ENCODE results near the gene ATG10. TPM values are rescaled to one million over a fixed set of nuclear protein-coding genes. Genes with fewer than 3 reads are reported as not detected.
"Not testable (repeated sequence)": the region's sequence is repeated elsewhere in the genome, so short reads cannot be mapped to it uniquely, and the experiment has no call there.

The ATG10 gene
- total RNA-seq, 2 donors from 2014 or later = 6.8 to 8.2 TPM

GRCh38 chr5:82010696-82011095 is 38.9 kb downstream of the ATG10 start:
- Histone ChIP-seq H3K36me3 (no peaks in the 10 kb centered on the region), H3K4me1 (no peaks in the 10 kb centered on the region), H3K27me3 (no peaks in the 10 kb centered on the region), H3K9ac (ENCODE audit: low read depth in 2 of 2, low read length in 2 of 2) (no peak overlapping the region), H3K4me3 (no peak overlapping the region), H3K9me3 (no peaks in the 10 kb centered on the region), H3K27ac (no peak overlapping the region)
- DNase-seq = no peak
- intact Hi-C loops (cut with DNase I) = no loop called here
- TF ChIP-seq, protein P1, sequence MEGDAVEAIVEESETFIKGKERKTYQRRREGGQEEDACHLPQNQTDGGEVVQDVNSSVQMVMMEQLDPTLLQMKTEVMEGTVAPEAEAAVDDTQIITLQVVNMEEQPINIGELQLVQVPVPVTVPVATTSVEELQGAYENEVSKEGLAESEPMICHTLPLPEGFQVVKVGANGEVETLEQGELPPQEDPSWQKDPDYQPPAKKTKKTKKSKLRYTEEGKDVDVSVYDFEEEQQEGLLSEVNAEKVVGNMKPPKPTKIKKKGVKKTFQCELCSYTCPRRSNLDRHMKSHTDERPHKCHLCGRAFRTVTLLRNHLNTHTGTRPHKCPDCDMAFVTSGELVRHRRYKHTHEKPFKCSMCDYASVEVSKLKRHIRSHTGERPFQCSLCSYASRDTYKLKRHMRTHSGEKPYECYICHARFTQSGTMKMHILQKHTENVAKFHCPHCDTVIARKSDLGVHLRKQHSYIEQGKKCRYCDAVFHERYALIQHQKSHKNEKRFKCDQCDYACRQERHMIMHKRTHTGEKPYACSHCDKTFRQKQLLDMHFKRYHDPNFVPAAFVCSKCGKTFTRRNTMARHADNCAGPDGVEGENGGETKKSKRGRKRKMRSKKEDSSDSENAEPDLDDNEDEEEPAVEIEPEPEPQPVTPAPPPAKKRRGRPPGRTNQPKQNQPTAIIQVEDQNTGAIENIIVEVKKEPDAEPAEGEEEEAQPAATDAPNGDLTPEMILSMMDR (IDR thresholded peaks at IDR 0.05) = no peak

GRCh38 chr5:82011761-82012160 is 39.9 kb downstream of the ATG10 start:
- Histone ChIP-seq H3K27me3 (no peaks in the 10 kb centered on the region), H3K27ac (no peak overlapping the region), H3K4me3 (no peak overlapping the region), H3K4me1 (no peaks in the 10 kb centered on the region), H3K36me3 (no peaks in the 10 kb centered on the region), H3K9ac (ENCODE audit: low read depth in 2 of 2, low read length in 2 of 2) (no peak overlapping the region), H3K9me3 (no peaks in the 10 kb centered on the region)
- intact Hi-C loops (cut with DNase I) = no loop called here
- TF ChIP-seq, protein P1 (IDR thresholded peaks at IDR 0.05) = no peak
- DNase-seq = no peak

DNA sequence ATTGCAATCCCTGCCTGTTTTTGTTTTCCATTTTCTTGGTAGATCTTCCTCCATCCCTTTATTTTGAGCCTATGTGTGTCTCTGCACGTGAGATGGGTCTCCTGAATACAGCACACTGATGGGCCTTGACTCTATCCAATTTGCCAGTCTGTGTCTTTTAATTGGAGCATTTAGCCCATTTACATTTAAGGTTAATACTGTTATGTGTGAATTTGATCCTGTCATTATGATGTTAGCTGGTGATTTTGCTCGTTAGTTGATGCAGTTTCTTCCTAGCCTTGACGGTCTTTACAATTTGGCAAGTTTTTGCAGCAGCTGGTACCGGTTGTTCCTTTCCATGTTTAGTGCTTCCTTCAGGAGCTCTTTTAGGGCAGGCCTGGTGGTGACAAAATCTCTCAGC is 42.8 kb downstream of the ATG10 start:
- intact Hi-C loops (cut with DNase I); H3K36me3 ChIP-seq; DNase-seq; H3K4me1 ChIP-seq; H3K27me3 ChIP-seq; H3K9me3 ChIP-seq; H3K27ac ChIP-seq; H3K4me3 ChIP-seq; H3K9ac ChIP-seq (ENCODE audit: low read depth in 2 of 2, low read length in 2 of 2): not testable (repeated sequence)

DNA sequence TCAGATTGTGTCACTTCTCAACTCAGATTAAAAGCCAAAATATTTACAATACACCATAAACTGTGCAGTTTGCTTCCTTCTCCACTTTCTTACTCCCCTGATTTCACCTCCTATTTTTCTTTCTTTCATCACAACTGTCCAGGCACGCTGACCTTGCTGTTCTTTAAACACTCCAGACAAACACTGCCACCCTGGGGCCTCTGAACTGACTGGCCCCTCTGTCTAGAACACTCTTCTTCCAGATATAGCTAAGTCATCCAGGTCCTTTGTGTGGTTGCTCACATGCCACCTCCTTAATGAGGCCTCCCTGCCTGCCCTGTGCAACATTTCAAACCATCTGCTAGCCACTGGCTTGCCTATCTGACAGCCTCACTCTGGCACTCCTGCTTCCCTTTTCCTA is 46.6 kb downstream of the ATG10 start:
- Histone ChIP-seq H3K9ac (ENCODE audit: low read depth in 2 of 2, low read length in 2 of 2) (no peak overlapping the region), H3K27me3 (no peaks in the 10 kb centered on the region), H3K9me3 (no peaks in the 10 kb centered on the region), H3K4me3 (no peak overlapping the region), H3K4me1 (no peaks in the 10 kb centered on the region), H3K36me3 (no peaks in the 10 kb centered on the region), H3K27ac (no peak overlapping the region)
- TF ChIP-seq, protein P1 (IDR thresholded peaks at IDR 0.05) = no peak
- intact Hi-C loops (cut with DNase I) = no loop called here
- no peak for DNase-seq

- DNase-seq = no peak
- Histone ChIP-seq H3K9me3 (no peaks in the 10 kb centered on the region), H3K9ac (ENCODE audit: low read depth in 2 of 2, low read length in 2 of 2) (no peak overlapping the region), H3K4me1 (no peaks in the 10 kb centered on the region), H3K4me3 (no peak overlapping the region), H3K27ac (no peak overlapping the region), H3K36me3 (no peaks in the 10 kb centered on the region), H3K27me3 (no peaks in the 10 kb centered on the region)
- TF ChIP-seq, protein P1 (IDR thresholded peaks at IDR 0.05) = no peak
- intact Hi-C loops (cut with DNase I) = no loop called here
Measured at GRCh38 chr5:82019342-82020138, 47.7 kb downstream of the ATG10 start.

DNA sequence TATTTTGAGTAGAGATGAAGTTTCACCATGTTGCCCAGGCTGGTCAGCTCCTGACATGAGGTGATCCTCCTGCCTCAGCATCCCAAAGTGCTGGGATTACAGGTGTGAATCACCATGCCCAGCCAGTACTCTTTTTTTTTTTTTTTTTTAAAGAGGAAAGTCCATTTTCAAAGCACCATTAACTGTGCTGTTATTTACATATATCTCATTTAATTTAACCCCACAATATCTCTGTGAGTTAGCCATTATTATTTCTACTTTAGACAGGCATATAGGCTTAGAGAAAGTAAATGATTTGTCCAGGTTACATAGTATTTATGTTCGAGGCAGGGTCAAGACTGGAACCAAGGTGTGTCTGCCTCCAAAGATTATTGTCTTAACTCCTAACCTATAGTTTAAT is 50.7 kb downstream of the ATG10 start:
- Histone ChIP-seq H3K9ac (ENCODE audit: low read depth in 2 of 2, low read length in 2 of 2) (no peak overlapping the region), H3K9me3 (no peaks in the 10 kb centered on the region), H3K27me3 (no peaks in the 10 kb centered on the region), H3K4me3 (no peak overlapping the region), H3K4me1 (no peaks in the 10 kb centered on the region), H3K27ac (no peak overlapping the region), H3K36me3 (no peaks in the 10 kb centered on the region)
- TF ChIP-seq, protein P1 (IDR thresholded peaks at IDR 0.05) = no peak
- DNase-seq = no peak
- intact Hi-C loops (cut with DNase I) = no loop called here

All from colonic mucosa (tissue), 4 donors.